HepG2 (cell line): Measurements from ENCODE around the gene PIGL. TPM values are rescaled to one million over a fixed set of nuclear protein-coding genes. Genes with fewer than 3 reads are reported as not detected.

Experiments used
- ATF7-NPFF ChIP-seq: sonication (generic); formaldehyde crosslinking; IDR thresholded peaks from 2 replicates; pipeline ENCODE4 v1.8.1; 2023; ENCODE audit warnings: mild to moderate bottlenecking, low read depth, missing genetic modification reagents, moderate library complexity
- BCL6 ChIP-seq: IDR thresholded peaks from 2 replicates; pipeline ENCODE4 v1.6.1; 2016; ENCODE audit warnings: missing genetic modification reagents, missing compliant biosample characterization
- ELF3 ChIP-seq: IDR thresholded peaks from 2 replicates; pipeline ENCODE4 v1.6.1; 2016; ENCODE audit warnings: missing genetic modification reagents, missing compliant biosample characterization
- ESRRA ChIP-seq: sonication (generic); formaldehyde crosslinking; IDR thresholded peaks from 2 replicates; pipeline ENCODE4 v1.5.1; 2020; ENCODE audit warnings: mild to moderate bottlenecking, low read depth, missing genetic modification reagents
- ISX ChIP-seq: sonication (generic); formaldehyde crosslinking; conservative IDR thresholded peaks from 2 replicates; pipeline ENCODE4 v1.5.0; 2020; ENCODE audit warnings: missing genetic modification reagents
- JDP2 ChIP-seq: sonication (generic); formaldehyde crosslinking; IDR thresholded peaks from 2 replicates; pipeline ENCODE4 v1.8.1; 2022; ENCODE audit warnings: missing genetic modification reagents, borderline replicate concordance
- MTF2 ChIP-seq: sonication (generic); formaldehyde crosslinking; IDR thresholded peaks from 2 replicates; pipeline ENCODE4 v1.5.0; 2020; ENCODE audit warnings: missing genetic modification reagents, borderline replicate concordance
- NPAS2 ChIP-seq: sonication (generic); formaldehyde crosslinking; IDR thresholded peaks from 2 replicates; pipeline ENCODE4 v1.8.0; 2022; ENCODE audit warnings: mild to moderate bottlenecking, missing genetic modification reagents, borderline replicate concordance
- PPARG ChIP-seq: conservative IDR thresholded peaks from 2 replicates; pipeline ENCODE4 v1.6.1; 2016; ENCODE audit warnings: missing biosample characterization, missing genetic modification reagents
- SMYD3 ChIP-seq: sonication (generic); formaldehyde crosslinking; IDR thresholded peaks from 2 replicates; pipeline ENCODE4 v1.8.1; 2023; ENCODE audit warnings: mild to moderate bottlenecking, missing genetic modification reagents
- ZBTB8A ChIP-seq: sonication (generic); formaldehyde crosslinking; IDR thresholded peaks from 2 replicates; pipeline ENCODE4 v1.4.0; 2020; ENCODE audit warnings: mild to moderate bottlenecking, low read depth, missing genetic modification reagents, borderline replicate concordance
- ZNF282 ChIP-seq: fragments of 450-650 bp; IDR thresholded peaks from 2 replicates; pipeline ENCODE4 v1.6.1; 2018; ENCODE audit not compliant: partially characterized antibody
- ZNF460 ChIP-seq: sonication (generic); formaldehyde crosslinking; IDR thresholded peaks from 2 replicates; pipeline ENCODE4 v1.5.1; 2020; ENCODE audit warnings: missing genetic modification reagents, mild to moderate bottlenecking, borderline replicate concordance
- polyA plus RNA-seq, 8 experiments: library from polyadenylated mRNA; depleted of rRNA in 3 of 8; stranded (reverse) in 7 of 8; unstranded in 1 of 8; fragments of >200 nt; fragmentation: Illumina TruSeq in 4 of 8; extraction: Trizol in 4 of 8; gene quantifications; 2 replicates each; pipeline versions ENCODE4 v1.2.1 to v1.2.3, GENCODE V29; 2011 to 2016; ENCODE audit warnings: low read depth in 4 of 8, missing spikeins in 1 of 8, mixed read lengths in 1 of 8; ENCODE audit not compliant: insufficient read depth in 1 of 8
- total RNA-seq, 5 experiments: library from RNA; depleted of rRNA; stranded (reverse); fragments of >200 nt; fragmentation: Illumina TruSeq; extraction: Trizol; gene quantifications; 2 replicates each; pipeline ENCODE4 v1.2.3, GENCODE V29; 2016; ENCODE audit warnings: low read depth in 1 of 5
- TF ChIP-seq, protein P1 (sequence below): fragments of 450-650 bp; IDR thresholded peaks from 2 replicates; pipeline ENCODE4 v1.6.1; 2017; ENCODE audit warnings: mild to moderate bottlenecking
- TF ChIP-seq, protein P2 (sequence below): sonication (generic); formaldehyde crosslinking; IDR thresholded peaks from 2 replicates; pipeline ENCODE4 v1.5.0; 2020; ENCODE audit warnings: missing genetic modification reagents
- TF ChIP-seq, protein P3 (sequence below): sonication (generic); formaldehyde crosslinking; IDR thresholded peaks from 2 replicates; pipeline ENCODE4 v1.4.0; 2020; ENCODE audit warnings: missing genetic modification reagents
- TF ChIP-seq, protein P4 (sequence below): sonication (generic); formaldehyde crosslinking; IDR thresholded peaks from 2 replicates; pipeline ENCODE4 v1.4.0; 2020; ENCODE audit warnings: missing genetic modification reagents, borderline replicate concordance

Gene PIGL
- total and polyA plus RNA-seq, 2 of the 13 experiments (the other 11 are each of a cell fraction or from before 2014, with no cell fraction given), result 28.5 to 63.8 TPM

DNA sequence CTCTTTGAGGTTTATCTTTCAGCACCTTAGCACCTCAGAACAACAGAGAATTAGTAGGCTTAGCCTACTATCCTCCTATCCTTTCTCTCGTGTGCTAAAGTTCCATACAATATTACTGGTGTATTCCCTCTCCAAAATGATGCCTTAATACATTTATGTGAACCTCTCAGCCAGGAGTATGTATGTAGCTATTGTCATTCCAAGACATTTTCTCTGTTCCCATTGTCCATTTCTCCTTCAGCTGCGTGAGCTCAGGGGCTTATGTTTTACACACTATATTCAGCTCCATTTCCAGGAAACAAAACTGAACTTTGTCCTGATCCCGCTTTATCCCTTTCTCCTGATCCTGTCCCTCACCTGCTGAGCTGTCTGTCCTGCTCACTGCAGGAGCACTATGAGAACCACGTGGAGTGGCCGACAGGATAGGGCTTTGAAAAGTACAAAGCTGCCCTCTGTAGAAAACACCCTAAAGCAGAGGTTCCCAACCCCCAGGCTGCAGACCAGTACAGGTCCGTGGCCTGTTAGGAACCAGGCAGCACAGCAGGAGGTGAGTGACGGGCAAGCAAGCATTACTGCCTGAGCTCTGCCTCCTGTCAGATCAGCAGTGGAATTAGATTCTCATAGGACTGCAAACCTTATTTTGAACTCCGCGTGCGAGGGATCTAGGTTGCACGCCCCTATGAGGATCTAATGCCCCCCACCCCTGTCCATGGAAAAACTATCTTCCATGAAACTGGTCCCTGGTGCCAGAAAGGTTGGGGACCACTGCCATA lies 80.5 kb downstream of the PIGL start (continued):
- TF ChIP-seq, protein P1, sequence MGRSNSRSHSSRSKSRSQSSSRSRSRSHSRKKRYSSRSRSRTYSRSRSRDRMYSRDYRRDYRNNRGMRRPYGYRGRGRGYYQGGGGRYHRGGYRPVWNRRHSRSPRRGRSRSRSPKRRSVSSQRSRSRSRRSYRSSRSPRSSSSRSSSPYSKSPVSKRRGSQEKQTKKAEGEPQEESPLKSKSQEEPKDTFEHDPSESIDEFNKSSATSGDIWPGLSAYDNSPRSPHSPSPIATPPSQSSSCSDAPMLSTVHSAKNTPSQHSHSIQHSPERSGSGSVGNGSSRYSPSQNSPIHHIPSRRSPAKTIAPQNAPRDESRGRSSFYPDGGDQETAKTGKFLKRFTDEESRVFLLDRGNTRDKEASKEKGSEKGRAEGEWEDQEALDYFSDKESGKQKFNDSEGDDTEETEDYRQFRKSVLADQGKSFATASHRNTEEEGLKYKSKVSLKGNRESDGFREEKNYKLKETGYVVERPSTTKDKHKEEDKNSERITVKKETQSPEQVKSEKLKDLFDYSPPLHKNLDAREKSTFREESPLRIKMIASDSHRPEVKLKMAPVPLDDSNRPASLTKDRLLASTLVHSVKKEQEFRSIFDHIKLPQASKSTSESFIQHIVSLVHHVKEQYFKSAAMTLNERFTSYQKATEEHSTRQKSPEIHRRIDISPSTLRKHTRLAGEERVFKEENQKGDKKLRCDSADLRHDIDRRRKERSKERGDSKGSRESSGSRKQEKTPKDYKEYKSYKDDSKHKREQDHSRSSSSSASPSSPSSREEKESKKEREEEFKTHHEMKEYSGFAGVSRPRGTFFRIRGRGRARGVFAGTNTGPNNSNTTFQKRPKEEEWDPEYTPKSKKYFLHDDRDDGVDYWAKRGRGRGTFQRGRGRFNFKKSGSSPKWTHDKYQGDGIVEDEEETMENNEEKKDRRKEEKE, result no peak
- TF ChIP-seq ZNF460, result no peak
- TF ChIP-seq MTF2, result no peak
- no peak for TF ChIP-seq NPAS2
- TF ChIP-seq ATF7-NPFF (CRISPR knock-in tag), result no peak
- 0 out of 2 replicates have a peak, but pooled peaks have one; percentile 42 for TF ChIP-seq PPARG (CRISPR knock-in tag)
- peak; percentile 67; the same call in 1 of the 2 replicates for TF ChIP-seq SMYD3 (CRISPR knock-in tag)
- peak; percentile 10; the same call in 1 of the 2 replicates for TF ChIP-seq ESRRA (CRISPR knock-in tag)
- TF ChIP-seq, protein P2, sequence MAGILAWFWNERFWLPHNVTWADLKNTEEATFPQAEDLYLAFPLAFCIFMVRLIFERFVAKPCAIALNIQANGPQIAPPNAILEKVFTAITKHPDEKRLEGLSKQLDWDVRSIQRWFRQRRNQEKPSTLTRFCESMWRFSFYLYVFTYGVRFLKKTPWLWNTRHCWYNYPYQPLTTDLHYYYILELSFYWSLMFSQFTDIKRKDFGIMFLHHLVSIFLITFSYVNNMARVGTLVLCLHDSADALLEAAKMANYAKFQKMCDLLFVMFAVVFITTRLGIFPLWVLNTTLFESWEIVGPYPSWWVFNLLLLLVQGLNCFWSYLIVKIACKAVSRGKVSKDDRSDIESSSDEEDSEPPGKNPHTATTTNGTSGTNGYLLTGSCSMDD (CRISPR knock-in tag), result no peak
- TF ChIP-seq JDP2, result no peak
- TF ChIP-seq, protein P3, sequence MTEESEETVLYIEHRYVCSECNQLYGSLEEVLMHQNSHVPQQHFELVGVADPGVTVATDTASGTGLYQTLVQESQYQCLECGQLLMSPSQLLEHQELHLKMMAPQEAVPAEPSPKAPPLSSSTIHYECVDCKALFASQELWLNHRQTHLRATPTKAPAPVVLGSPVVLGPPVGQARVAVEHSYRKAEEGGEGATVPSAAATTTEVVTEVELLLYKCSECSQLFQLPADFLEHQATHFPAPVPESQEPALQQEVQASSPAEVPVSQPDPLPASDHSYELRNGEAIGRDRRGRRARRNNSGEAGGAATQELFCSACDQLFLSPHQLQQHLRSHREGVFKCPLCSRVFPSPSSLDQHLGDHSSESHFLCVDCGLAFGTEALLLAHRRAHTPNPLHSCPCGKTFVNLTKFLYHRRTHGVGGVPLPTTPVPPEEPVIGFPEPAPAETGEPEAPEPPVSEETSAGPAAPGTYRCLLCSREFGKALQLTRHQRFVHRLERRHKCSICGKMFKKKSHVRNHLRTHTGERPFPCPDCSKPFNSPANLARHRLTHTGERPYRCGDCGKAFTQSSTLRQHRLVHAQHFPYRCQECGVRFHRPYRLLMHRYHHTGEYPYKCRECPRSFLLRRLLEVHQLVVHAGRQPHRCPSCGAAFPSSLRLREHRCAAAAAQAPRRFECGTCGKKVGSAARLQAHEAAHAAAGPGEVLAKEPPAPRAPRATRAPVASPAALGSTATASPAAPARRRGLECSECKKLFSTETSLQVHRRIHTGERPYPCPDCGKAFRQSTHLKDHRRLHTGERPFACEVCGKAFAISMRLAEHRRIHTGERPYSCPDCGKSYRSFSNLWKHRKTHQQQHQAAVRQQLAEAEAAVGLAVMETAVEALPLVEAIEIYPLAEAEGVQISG (CRISPR knock-in tag), result no peak
- no peak for TF ChIP-seq ISX (CRISPR knock-in tag)
- TF ChIP-seq ZNF282, result no peak
- TF ChIP-seq BCL6, result peak; percentile 73
- TF ChIP-seq ELF3 (CRISPR knock-in tag), result no peak
- TF ChIP-seq, protein P4, sequence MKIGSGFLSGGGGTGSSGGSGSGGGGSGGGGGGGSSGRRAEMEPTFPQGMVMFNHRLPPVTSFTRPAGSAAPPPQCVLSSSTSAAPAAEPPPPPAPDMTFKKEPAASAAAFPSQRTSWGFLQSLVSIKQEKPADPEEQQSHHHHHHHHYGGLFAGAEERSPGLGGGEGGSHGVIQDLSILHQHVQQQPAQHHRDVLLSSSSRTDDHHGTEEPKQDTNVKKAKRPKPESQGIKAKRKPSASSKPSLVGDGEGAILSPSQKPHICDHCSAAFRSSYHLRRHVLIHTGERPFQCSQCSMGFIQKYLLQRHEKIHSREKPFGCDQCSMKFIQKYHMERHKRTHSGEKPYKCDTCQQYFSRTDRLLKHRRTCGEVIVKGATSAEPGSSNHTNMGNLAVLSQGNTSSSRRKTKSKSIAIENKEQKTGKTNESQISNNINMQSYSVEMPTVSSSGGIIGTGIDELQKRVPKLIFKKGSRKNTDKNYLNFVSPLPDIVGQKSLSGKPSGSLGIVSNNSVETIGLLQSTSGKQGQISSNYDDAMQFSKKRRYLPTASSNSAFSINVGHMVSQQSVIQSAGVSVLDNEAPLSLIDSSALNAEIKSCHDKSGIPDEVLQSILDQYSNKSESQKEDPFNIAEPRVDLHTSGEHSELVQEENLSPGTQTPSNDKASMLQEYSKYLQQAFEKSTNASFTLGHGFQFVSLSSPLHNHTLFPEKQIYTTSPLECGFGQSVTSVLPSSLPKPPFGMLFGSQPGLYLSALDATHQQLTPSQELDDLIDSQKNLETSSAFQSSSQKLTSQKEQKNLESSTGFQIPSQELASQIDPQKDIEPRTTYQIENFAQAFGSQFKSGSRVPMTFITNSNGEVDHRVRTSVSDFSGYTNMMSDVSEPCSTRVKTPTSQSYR (CRISPR knock-in tag), result peak; percentile 52; the same call in 1 of the 2 replicates
- TF ChIP-seq ZBTB8A (CRISPR knock-in tag), result no peak
